ENCODE measurements around the gene SLC22A4. TPM values are rescaled to one million over a fixed set of nuclear protein-coding genes. Genes with fewer than 3 reads are reported as not detected.

SLC22A4 gene
- total and polyA plus RNA-seq, 2 of the 8 experiments (the other 6 are each of a cell fraction or from before 2014, with no cell fraction given), result 0.45 to 0.60 TPM

DNA sequence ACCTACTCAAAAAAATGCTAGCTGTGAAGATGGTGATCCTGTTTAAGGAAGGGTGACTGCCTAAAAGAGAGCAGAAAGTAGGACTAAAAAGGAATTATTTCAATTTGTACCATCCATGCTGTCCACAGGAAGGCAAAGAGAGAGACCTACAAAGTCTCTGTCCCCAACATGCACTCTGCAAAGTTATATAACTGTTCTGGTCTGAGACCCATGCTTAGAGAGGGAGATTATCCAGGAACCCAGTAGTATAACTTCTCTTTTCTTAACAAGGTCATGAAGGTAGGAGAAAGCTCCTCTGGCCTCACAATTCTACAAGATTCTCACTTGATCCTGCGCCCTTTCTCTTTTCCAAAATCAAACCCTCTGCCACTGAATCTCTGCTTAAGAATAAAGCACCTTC is 25.8 kb downstream of the SLC22A4 start (continued):
- TF ChIP-seq JUN (IDR thresholded peaks at IDR 0.05; ENCODE audit: low read depth, low read length) (no peak), CHD1 (IDR thresholded peaks at IDR 0.05; ENCODE audit: low read depth, low read length) (no peak), CREB1 (IDR thresholded peaks at IDR 0.05) (no peak), SP2 (IDR thresholded peaks at IDR 0.05; ENCODE audit: low read length) (no peak)
- TF ChIP-seq, protein P1, sequence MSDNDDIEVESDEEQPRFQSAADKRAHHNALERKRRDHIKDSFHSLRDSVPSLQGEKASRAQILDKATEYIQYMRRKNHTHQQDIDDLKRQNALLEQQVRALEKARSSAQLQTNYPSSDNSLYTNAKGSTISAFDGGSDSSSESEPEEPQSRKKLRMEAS (IDR thresholded peaks at IDR 0.05), result no peak

Measured in H1 (cell line).